A549 (cell line): ENCODE data around the gene TBATA.

Experiments used
- CTCF ChIP-seq: fragments of >200 bp; sonication (Bioruptor Twin); formaldehyde crosslinking; IDR thresholded peaks from 3 replicates; pipeline ENCODE4 v1.5.1; 2016
- ELK1 ChIP-seq: fragments of 150-350 bp; IDR thresholded peaks from 2 replicates; pipeline ENCODE4 v1.6.1; 2014; ENCODE audit warnings: low read depth, mild to moderate bottlenecking, low read length
- EP300 ChIP-seq, 2 experiments: fragments of >200 bp; sonication (Bioruptor Twin); formaldehyde crosslinking; IDR thresholded peaks; 2 replicates in 1 of 2; 3 replicates in 1 of 2; pipeline ENCODE4 v1.6.1; 2016 to 2017
- HMGXB4 ChIP-seq: fragments of 250-450 bp; sonication (Bioruptor Pico); IDR thresholded peaks from 2 replicates; pipeline ENCODE4 v1.5.0; 2021; ENCODE audit warnings: mild to moderate bottlenecking, moderate library complexity, borderline replicate concordance
- JUN ChIP-seq, 2 experiments: fragments of >200 bp; sonication (Bioruptor Twin); formaldehyde crosslinking; IDR thresholded peaks; 2 replicates in 1 of 2; 3 replicates in 1 of 2; pipeline ENCODE4 v1.6.1; 2016 to 2017
- MAX ChIP-seq: IDR thresholded peaks from 2 replicates; pipeline ENCODE4 v1.6.1; 2012
- MAZ ChIP-seq: fragments of 150-350 bp; IDR thresholded peaks from 2 replicates; pipeline ENCODE4 v1.6.1; 2014; ENCODE audit warnings: antibody characterized with exemption, low read depth, low read length, borderline replicate concordance
- NFE2L2 ChIP-seq: fragments of 150-350 bp; conservative IDR thresholded peaks from 2 replicates; pipeline ENCODE4 v1.6.1; 2014; ENCODE audit warnings: low read length
- PBX3 ChIP-seq: IDR thresholded peaks from 2 replicates; pipeline ENCODE4 v1.6.1; 2012
- POLR2A ChIP-seq: IDR thresholded peaks from 2 replicates; pipeline ENCODE4 v1.6.1; 2012; ENCODE audit warnings: mild to moderate bottlenecking, low read length
- RAD21 ChIP-seq, 2 experiments: fragments of >200 bp in 1 of 2; sonication (Bioruptor Twin) in 1 of 2; formaldehyde crosslinking in 1 of 2; IDR thresholded peaks in 1 of 2; conservative IDR thresholded peaks in 1 of 2; 2 replicates in 1 of 2; 3 replicates in 1 of 2; pipeline ENCODE4 v1.6.1; 2012 to 2018; ENCODE audit warnings: inconsistent platforms in 1 of 2
- SREBF2 ChIP-seq: fragments of 450-650 bp; IDR thresholded peaks from 2 replicates; pipeline ENCODE4 v1.6.1; 2014; ENCODE audit warnings: mild to moderate bottlenecking, moderate library complexity
- TP53 ChIP-seq: fragments of 250-450 bp; sonication (Bioruptor Pico); IDR thresholded peaks from 2 replicates; pipeline ENCODE4 v1.5.0; 2021; ENCODE audit warnings: mild to moderate bottlenecking, moderate library complexity
- USF2 ChIP-seq: fragments of 450-650 bp; IDR thresholded peaks from 2 replicates; pipeline ENCODE4 v1.6.1; 2014; ENCODE audit warnings: antibody characterized with exemption

GRCh38 chr10:70782746-70783680 lies 2.2 kb downstream of the TBATA start:
- TF ChIP-seq MAX (no peak), RAD21 (conservative IDR thresholded peaks at IDR 0.05 in 1 of 2, IDR thresholded peaks at IDR 0.05 in 1 of 2) (no peak), MAZ (no peak), USF2 (no peak), CTCF (no peak), JUN (IDR thresholded peaks at IDR 0.05) (no peak), ELK1 (no peak), HMGXB4 (no peak), TP53 (no peak), PBX3 (no peak), NFE2L2 (no peak), POLR2A (no peak), EP300 (IDR thresholded peaks at IDR 0.05) (no peak), SREBF2 (no peak)
